Activated naive CD4-positive, alpha-beta T cell treated with anti-CD3 and anti-CD28 coated beads, Interleukin-2, amount 10 ng/mL, durations not matched to agents 7 days and 5 days (primary cell): ENCODE data around the gene KIAA1549.

Source experiments
- CTCF ChIA-PET: fragments of 350-600 bp; sonication (Branson Sonifier 250); formaldehyde crosslinking; loops from one replicate; lab custom pipeline; 2021; ENCODE audit warnings: antibody characterized with exemption; lab: Charles Lee
- DNase-seq: peaks from one replicate; pipeline ENCODE4 v3.0.0-alpha.2; 2020
- H3K27ac Mint-ChIP-seq: one replicate; pipeline ENCODE4 v1.8.0; 2021; ENCODE audit warnings: mild to moderate bottlenecking, moderate library complexity, mixed read lengths
- H3K27me3 Mint-ChIP-seq: one replicate; pipeline ENCODE4 v1.8.0; 2021; ENCODE audit warnings: mild to moderate bottlenecking, mixed read lengths
- H3K36me3 Mint-ChIP-seq: one replicate; pipeline ENCODE4 v1.8.0; 2021; ENCODE audit warnings: mixed read lengths
- H3K4me1 Mint-ChIP-seq: one replicate; pipeline ENCODE4 v1.8.0; 2021; ENCODE audit warnings: mixed read lengths
- H3K4me3 Mint-ChIP-seq: one replicate; pipeline ENCODE4 v1.8.0; 2021; ENCODE audit warnings: mild to moderate bottlenecking, moderate library complexity, mixed read lengths
- H3K9me3 Mint-ChIP-seq: one replicate; pipeline ENCODE4 v1.8.0; 2021; ENCODE audit warnings: mixed read lengths

KIAA1549 gene

GRCh38 chr7:138964624-138965436 is 16.4 kb downstream of the KIAA1549 start:
- Mint-ChIP-seq H3K36me3 (no peaks in the 10 kb centered on the region), H3K4me1 (peaks cover 5% of the 10 kb centered on the region), H3K27me3 (peaks cover 32% of the 10 kb centered on the region), H3K9me3 (no peaks in the 10 kb centered on the region), H3K27ac (no peak overlapping the region), H3K4me3 (no peak overlapping the region)
- no peak for DNase-seq
- CTCF ChIA-PET: no interaction called here

- CTCF ChIA-PET: no interaction called here
- peaks cover 5% of the 10 kb centered on the region for H3K4me1 Mint-ChIP-seq
- no peak overlapping the region for H3K27ac Mint-ChIP-seq
- H3K27me3 Mint-ChIP-seq: peaks cover 32% of the 10 kb centered on the region
- no peak overlapping the region for H3K4me3 Mint-ChIP-seq
- no peaks in the 10 kb centered on the region for H3K36me3 Mint-ChIP-seq
- H3K9me3 Mint-ChIP-seq: no peaks in the 10 kb centered on the region
- no peak for DNase-seq
Measured at GRCh38 chr7:138963675-138964074, 17.5 kb downstream of the KIAA1549 start.

- no peak overlapping the region for H3K4me3 Mint-ChIP-seq
- DNase-seq: no peak
- H3K27me3 Mint-ChIP-seq: peaks cover 30% of the 10 kb centered on the region
- CTCF ChIA-PET: interaction anchor here (0.8 kb wide), 1 partner anchor 13 kb away, joined by 3 read pairs; no protein-coding TSS in a partner anchor
- no peaks in the 10 kb centered on the region for H3K36me3 Mint-ChIP-seq
- no peaks in the 10 kb centered on the region for H3K9me3 Mint-ChIP-seq
- peaks cover 5% of the 10 kb centered on the region for H3K4me1 Mint-ChIP-seq
- no peak overlapping the region for H3K27ac Mint-ChIP-seq
Measured at GRCh38 chr7:138962561-138963270, 18.5 kb downstream of the KIAA1549 start.

DNA sequence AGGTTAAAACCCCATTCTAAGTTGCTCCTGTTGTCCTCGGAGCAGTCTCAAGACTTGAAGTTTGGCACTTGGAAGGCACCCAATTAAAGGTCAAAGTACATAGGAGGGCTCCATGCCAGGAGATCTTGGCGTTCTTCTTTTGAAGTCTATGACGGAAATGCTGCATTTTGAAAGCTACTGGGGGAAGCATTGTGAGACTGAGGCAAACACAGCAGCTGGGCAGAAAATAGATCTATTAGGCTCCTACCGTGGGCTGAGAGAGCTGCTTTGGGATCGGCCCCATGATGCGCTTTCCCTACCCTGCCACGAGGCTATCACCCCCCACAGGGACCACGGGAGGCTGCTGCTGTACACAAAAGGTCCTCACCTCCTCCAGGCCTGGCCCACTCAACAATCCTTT is 20.0 kb downstream of the KIAA1549 start:
- DNase-seq: no peak
- no peaks in the 10 kb centered on the region for H3K36me3 Mint-ChIP-seq
- H3K27me3 Mint-ChIP-seq: peaks cover 29% of the 10 kb centered on the region
- H3K27ac Mint-ChIP-seq: no peak overlapping the region
- H3K9me3 Mint-ChIP-seq: no peaks in the 10 kb centered on the region
- peaks cover 5% of the 10 kb centered on the region for H3K4me1 Mint-ChIP-seq
- CTCF ChIA-PET: no interaction called here
- H3K4me3 Mint-ChIP-seq: no peak overlapping the region

DNA sequence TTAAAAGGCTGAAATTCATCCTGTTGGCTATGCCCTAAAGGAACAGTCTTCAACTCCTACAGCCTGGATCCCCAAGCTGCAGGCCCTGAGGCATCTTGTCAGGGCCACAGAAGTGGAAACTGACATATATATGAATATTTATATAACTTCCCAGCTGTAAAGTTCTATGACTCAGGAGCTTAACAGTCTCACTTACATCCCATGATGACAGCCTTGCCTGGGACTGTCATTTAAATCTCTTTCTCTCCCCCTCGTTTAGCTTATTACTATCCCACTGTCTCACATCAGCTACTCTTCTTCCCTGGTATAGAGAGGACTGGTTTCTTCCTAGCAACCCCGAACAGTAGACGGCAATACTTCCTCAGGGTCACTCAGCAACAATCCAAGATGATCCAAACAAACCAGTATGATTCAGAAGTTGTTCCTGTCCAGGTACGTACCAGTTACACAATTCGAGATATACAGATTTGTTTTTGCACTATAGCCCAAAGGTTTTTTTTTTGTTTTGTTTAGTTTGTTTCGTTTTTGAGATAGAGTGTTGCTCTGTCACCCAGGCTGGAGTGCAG is 22.7 kb downstream of the KIAA1549 start:
- no peak overlapping the region for H3K27ac Mint-ChIP-seq
- DNase-seq: no peak
- no peak overlapping the region for H3K4me3 Mint-ChIP-seq
- no peaks in the 10 kb centered on the region for H3K36me3 Mint-ChIP-seq
- CTCF ChIA-PET: no interaction called here
- H3K4me1 Mint-ChIP-seq: peaks cover under 1% of the 10 kb centered on the region
- peaks cover 25% of the 10 kb centered on the region for H3K27me3 Mint-ChIP-seq
- no peaks in the 10 kb centered on the region for H3K9me3 Mint-ChIP-seq

GRCh38 chr7:138957753-138958390 is 23.3 kb downstream of the KIAA1549 start:
- no peaks in the 10 kb centered on the region for H3K36me3 Mint-ChIP-seq
- DNase-seq: no peak
- CTCF ChIA-PET: no interaction called here
- H3K9me3 Mint-ChIP-seq: no peaks in the 10 kb centered on the region
- H3K27me3 Mint-ChIP-seq: peaks cover 21% of the 10 kb centered on the region
- H3K27ac Mint-ChIP-seq: no peak overlapping the region
- no peak overlapping the region for H3K4me3 Mint-ChIP-seq
- H3K4me1 Mint-ChIP-seq: no peaks in the 10 kb centered on the region

DNA sequence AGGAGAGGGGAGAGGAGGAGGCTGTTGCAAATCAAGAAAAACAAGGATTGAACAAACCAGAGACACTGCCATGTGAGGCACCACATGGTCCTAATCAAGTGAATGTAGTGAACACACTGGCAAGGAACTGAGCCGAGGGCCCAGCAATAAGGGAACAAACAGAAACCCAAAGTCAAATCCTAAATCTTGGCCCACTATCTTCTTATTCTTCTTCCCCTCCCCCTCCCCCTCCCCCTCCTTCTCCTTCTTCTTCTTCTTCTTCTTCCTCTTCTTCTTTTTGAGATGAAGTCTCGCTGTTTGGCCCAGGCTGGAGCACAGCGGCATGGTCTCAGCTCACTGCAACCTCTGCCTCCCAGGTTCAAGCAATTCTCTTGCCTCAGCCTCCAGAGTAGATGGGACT is 24.0 kb downstream of the KIAA1549 start:
- Mint-ChIP-seq H3K9me3 (no peaks in the 10 kb centered on the region), H3K36me3 (no peaks in the 10 kb centered on the region), H3K4me3 (no peak overlapping the region), H3K4me1 (no peaks in the 10 kb centered on the region), H3K27ac (no peak overlapping the region), H3K27me3 (peaks cover 15% of the 10 kb centered on the region)
- CTCF ChIA-PET: no interaction called here
- no peak for DNase-seq

- Mint-ChIP-seq H3K4me1 (no peaks in the 10 kb centered on the region), H3K9me3 (no peaks in the 10 kb centered on the region), H3K36me3 (no peaks in the 10 kb centered on the region), H3K27me3 (peaks cover 12% of the 10 kb centered on the region), H3K27ac (no peak overlapping the region), H3K4me3 (no peak overlapping the region)
- DNase-seq: no peak
- CTCF ChIA-PET: no interaction called here
Measured at GRCh38 chr7:138954545-138955475, 26.4 kb downstream of the KIAA1549 start.

DNA sequence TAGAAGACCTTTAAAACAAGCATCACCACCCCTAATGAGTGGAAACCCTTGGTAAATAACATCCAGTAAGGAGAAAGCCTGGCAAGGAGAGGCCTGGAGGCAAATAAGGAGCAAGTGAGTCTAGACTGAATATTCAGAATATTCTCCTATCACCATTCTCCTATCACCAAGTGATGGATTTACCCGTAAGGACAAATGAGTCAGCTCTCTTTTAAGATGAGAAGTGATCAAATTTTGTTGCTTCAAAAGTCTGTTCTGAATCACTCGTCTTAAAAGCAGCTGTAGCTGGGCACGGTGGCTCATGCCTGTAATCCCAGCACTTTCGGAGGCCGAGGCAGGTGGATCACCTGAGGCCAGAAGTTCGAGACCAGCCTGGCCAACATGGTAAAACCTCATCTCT is 28.4 kb downstream of the KIAA1549 start:
- no peak overlapping the region for H3K4me3 Mint-ChIP-seq
- CTCF ChIA-PET: no interaction called here
- no peaks in the 10 kb centered on the region for H3K4me1 Mint-ChIP-seq
- peaks cover 12% of the 10 kb centered on the region for H3K27me3 Mint-ChIP-seq
- no peaks in the 10 kb centered on the region for H3K36me3 Mint-ChIP-seq
- no peaks in the 10 kb centered on the region for H3K9me3 Mint-ChIP-seq
- no peak for DNase-seq
- H3K27ac Mint-ChIP-seq: no peak overlapping the region

DNA sequence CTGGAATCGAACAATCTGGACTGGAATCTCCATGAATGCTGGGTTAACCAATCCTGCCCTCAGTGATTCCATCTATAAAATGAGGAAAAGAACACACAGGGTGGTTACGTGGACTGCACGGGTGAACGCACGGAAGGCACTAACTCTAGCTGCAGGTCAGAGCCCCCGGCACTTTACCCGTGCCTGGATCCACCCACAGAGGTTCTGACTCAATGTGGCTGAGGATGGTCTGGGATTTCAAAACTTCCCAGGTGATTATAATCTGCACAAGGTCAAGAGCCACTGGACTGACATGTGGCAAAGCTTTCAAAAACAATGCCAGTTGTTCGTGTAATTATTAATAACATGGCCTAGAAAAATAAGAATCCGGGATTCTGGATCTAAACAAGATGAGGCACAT is 29.2 kb downstream of the KIAA1549 start:
- no peaks in the 10 kb centered on the region for H3K9me3 Mint-ChIP-seq
- peaks cover 12% of the 10 kb centered on the region for H3K27me3 Mint-ChIP-seq
- no peaks in the 10 kb centered on the region for H3K4me1 Mint-ChIP-seq
- H3K27ac Mint-ChIP-seq: no peak overlapping the region
- CTCF ChIA-PET: no interaction called here
- no peak for DNase-seq
- H3K36me3 Mint-ChIP-seq: no peaks in the 10 kb centered on the region
- H3K4me3 Mint-ChIP-seq: no peak overlapping the region

DNA sequence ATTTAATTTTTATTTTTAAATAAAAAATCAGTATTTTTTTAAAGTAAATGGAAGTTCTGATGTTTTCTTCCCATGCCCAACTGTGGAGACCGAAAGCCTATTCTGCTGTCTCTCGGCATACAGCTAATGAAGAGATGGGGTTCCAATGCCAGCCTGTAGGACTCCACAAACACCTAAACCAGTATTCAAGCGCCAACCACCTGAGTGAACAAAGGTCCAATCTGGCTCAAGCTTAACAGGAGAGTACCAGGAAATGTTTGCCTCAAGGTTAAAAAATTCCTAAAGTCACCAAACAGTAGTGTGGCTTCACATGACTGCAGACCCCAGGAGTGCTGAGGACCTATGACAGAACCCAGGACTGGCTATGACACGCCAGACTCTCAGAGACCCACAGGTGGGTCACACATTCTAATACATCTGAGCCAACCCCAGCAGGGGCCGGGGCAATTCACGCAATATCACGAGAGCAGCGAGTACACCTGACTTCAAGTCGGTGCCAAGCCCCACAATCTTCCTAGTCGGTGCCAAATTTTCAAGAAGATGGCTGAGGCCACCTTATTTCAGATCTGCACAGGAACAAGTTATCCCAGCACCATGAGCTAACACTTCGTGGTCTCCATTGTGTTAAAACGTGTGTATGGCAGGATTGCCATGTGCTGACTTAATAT is 31.6 kb downstream of the KIAA1549 start:
- Mint-ChIP-seq H3K27me3 (peaks cover 14% of the 10 kb centered on the region), H3K4me1 (no peaks in the 10 kb centered on the region), H3K9me3 (no peaks in the 10 kb centered on the region), H3K4me3 (no peak overlapping the region), H3K36me3 (no peaks in the 10 kb centered on the region), H3K27ac (no peak overlapping the region)
- DNase-seq: no peak
- CTCF ChIA-PET: no interaction called here

- Mint-ChIP-seq H3K36me3 (no peaks in the 10 kb centered on the region), H3K4me1 (no peaks in the 10 kb centered on the region), H3K4me3 (no peak overlapping the region), H3K9me3 (no peaks in the 10 kb centered on the region), H3K27ac (no peak overlapping the region), H3K27me3 (peaks cover 13% of the 10 kb centered on the region)
- CTCF ChIA-PET: no interaction called here
- DNase-seq: no peak
Measured at GRCh38 chr7:138948403-138948802, 32.8 kb downstream of the KIAA1549 start.

DNA sequence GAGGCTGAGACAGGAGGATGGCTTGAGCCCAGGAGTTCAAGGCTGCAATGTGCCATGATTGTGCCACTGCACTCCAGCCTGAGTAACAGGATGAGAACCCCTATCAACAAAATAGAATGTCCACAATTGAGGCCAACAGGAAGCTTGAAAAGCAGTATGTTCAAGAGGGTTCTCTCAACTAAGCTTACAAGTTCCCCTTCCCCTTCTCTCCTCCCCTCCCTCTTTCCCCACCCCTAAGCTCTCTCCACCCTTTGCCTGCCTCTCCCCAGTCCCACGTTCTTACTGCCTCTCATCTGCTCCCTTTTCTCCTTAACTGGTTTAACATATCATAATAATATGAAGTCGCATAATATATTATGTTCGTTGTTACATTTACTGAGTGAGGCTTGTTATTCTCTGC is 35.4 kb downstream of the KIAA1549 start:
- DNase-seq: no peak
- H3K4me1 Mint-ChIP-seq: no peaks in the 10 kb centered on the region
- H3K27me3 Mint-ChIP-seq: peaks cover 25% of the 10 kb centered on the region
- no peak overlapping the region for H3K4me3 Mint-ChIP-seq
- no peaks in the 10 kb centered on the region for H3K36me3 Mint-ChIP-seq
- CTCF ChIA-PET: no interaction called here
- H3K9me3 Mint-ChIP-seq: no peaks in the 10 kb centered on the region
- H3K27ac Mint-ChIP-seq: no peak overlapping the region
